OCI-LY3 (cell line): ENCODE results near the gene NDRG3.

Experiments
- H2AFZ ChIP-seq: fragments of 200-600, 300-600 bp; shearing (Covaris generic); 2 replicates; pipeline ENCODE4 v1.6.0; 2014; ENCODE audit warnings: antibody characterized with exemption, low read depth, low read length
- H3K27ac ChIP-seq: fragments of 200-600, 300-600 bp; sonication (generic); 2 replicates; pipeline ENCODE4 v1.5.1; 2014; ENCODE audit warnings: mild to moderate bottlenecking, low read length, moderate library complexity, mixed read lengths
- H3K27me3 ChIP-seq: fragments of 200-600, 300-600 bp; sonication (generic); 2 replicates; pipeline ENCODE4 v1.6.1; 2014; ENCODE audit warnings: low read depth, low read length, mixed read lengths
- H3K36me3 ChIP-seq: fragments of 200-600, 300-600 bp; sonication (generic); replicated peaks from 2 replicates; pipeline ENCODE3; 2014; ENCODE audit warnings: low read depth, low read length, mixed read lengths
- H3K4me1 ChIP-seq: fragments of 300-600, 200-600 bp; sonication (generic); 2 replicates; pipeline ENCODE4 v1.6.1; 2014; ENCODE audit warnings: low read length, mixed read lengths
- H3K4me2 ChIP-seq: fragments of 200-600, 300-600 bp; sonication (generic); 2 replicates; pipeline ENCODE4 v1.6.1; 2014; ENCODE audit warnings: low read length, mixed read lengths
- H3K4me3 ChIP-seq: fragments of 300-600, 200-600 bp; sonication (generic); 2 replicates; pipeline ENCODE4 v1.5.1; 2014; ENCODE audit warnings: antibody characterized with exemption, mild to moderate bottlenecking, low read length, moderate library complexity
- H3K79me2 ChIP-seq: fragments of 300-600, 200-600 bp; shearing (Covaris generic); 2 replicates; pipeline ENCODE4 v1.6.1; 2014; ENCODE audit warnings: mild to moderate bottlenecking, low read length, mixed read lengths
- H3K9ac ChIP-seq: fragments of 300-600, 200-600 bp; shearing (Covaris generic); 2 replicates; pipeline ENCODE4 v1.6.0; 2014; ENCODE audit warnings: mild to moderate bottlenecking, low read length, moderate library complexity
- H3K9me3 ChIP-seq: fragments of 200-600, 300-600 bp; shearing (Covaris generic); 2 replicates; pipeline ENCODE4 v1.6.1; 2014; ENCODE audit warnings: low read length, mixed read lengths; ENCODE audit not compliant: insufficient read depth
- H4K20me1 ChIP-seq: fragments of 200-600, 300-600 bp; sonication (generic); 2 replicates; pipeline ENCODE4 v1.6.1; 2016; ENCODE audit warnings: low read length, mixed read lengths; ENCODE audit not compliant: insufficient read depth
- EZH2phosphoT487 ChIP-seq: fragments of 200-600 bp; shearing (Covaris generic); IDR thresholded peaks from 2 replicates; pipeline ENCODE4 v1.6.1; 2018; ENCODE audit warnings: antibody characterized with exemption, mixed run types, low read depth
- TF ChIP-seq, protein P1 (sequence below): fragments of 200-600, 300-600 bp; sonication (generic); IDR thresholded peaks from 2 replicates; pipeline ENCODE4 v1.5.1; 2014; ENCODE audit warnings: antibody characterized with exemption, low read length, low read depth

The NDRG3 gene

DNA sequence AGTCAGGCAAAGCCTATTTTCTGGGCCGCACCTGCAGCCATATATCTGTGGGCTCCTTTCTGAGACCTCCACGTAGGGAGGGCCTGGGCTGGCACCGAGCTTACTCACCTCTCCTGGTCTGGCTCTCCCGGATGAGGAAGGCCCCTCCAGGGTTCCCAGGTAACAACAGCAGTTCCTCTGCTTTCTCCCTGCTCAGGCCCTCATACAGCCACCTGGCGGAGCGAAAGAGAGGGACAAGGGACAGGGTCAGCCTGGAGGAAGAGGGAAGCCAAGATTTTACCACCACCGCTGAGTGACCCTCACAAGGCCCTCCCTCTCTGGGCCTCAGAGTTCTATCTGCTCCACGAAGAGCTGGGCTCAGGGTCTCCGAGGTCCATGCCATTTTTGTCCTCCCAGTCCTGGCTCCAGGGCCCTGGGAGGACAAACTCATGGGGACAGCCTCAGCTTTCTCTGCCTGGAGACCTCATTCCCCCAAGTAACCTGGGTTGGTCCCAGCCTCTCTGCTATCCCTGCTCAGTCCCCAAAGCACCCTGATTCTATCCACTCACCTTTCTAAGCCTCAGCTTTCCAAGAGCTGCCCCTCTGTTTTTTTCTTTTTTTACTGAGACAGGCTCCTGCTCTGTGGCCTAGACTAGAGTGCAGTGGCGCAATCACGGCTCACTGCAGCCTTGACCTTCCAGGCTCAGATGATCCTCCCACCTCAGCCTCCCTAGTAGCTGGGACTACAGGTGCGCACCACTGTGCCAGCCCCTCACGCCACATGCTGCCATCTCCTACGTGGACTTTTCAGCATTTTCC lies 113.2 kb downstream of the NDRG3 start:
- TF ChIP-seq, protein P1, sequence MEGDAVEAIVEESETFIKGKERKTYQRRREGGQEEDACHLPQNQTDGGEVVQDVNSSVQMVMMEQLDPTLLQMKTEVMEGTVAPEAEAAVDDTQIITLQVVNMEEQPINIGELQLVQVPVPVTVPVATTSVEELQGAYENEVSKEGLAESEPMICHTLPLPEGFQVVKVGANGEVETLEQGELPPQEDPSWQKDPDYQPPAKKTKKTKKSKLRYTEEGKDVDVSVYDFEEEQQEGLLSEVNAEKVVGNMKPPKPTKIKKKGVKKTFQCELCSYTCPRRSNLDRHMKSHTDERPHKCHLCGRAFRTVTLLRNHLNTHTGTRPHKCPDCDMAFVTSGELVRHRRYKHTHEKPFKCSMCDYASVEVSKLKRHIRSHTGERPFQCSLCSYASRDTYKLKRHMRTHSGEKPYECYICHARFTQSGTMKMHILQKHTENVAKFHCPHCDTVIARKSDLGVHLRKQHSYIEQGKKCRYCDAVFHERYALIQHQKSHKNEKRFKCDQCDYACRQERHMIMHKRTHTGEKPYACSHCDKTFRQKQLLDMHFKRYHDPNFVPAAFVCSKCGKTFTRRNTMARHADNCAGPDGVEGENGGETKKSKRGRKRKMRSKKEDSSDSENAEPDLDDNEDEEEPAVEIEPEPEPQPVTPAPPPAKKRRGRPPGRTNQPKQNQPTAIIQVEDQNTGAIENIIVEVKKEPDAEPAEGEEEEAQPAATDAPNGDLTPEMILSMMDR, result no peak
- TF ChIP-seq EZH2phosphoT487, result no peak
- Histone ChIP-seq H3K27me3 (no peaks in the 10 kb centered on the region), H3K4me3 (no peak overlapping the region), H3K4me1 (no peaks in the 10 kb centered on the region), H3K9ac (no peak overlapping the region), H3K79me2 (no peaks in the 10 kb centered on the region), H4K20me1 (no peaks in the 10 kb centered on the region), H3K27ac (no peak overlapping the region), H2AFZ (no peak overlapping the region), H3K4me2 (no peak overlapping the region), H3K36me3 (no peaks in the 10 kb centered on the region), H3K9me3 (no peaks in the 10 kb centered on the region)

DNA sequence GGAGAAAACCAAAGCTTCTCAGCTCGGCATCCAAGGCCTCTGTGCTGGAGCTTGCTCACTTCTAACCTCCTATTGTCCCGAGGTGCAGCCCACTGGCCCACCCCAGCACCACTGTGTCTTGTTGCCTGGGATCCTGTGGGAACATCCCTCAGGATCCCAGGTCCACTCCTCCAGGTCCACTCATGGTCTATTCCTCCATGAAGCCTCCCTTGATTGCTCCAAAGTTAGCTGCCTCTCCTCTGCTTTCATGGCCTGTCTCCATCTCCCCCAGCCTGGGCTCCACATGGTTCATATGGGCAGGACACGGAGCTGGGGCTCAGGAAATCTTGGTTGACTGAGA lies 113.8 kb downstream of the NDRG3 start:
- Histone ChIP-seq H3K4me2 (no peak overlapping the region), H3K9ac (no peak overlapping the region), H3K27ac (no peak overlapping the region), H2AFZ (no peak overlapping the region), H3K27me3 (no peaks in the 10 kb centered on the region), H4K20me1 (no peaks in the 10 kb centered on the region), H3K9me3 (no peaks in the 10 kb centered on the region), H3K79me2 (no peaks in the 10 kb centered on the region), H3K4me1 (no peaks in the 10 kb centered on the region), H3K36me3 (no peaks in the 10 kb centered on the region), H3K4me3 (no peak overlapping the region)
- TF ChIP-seq, protein P1, result no peak
- TF ChIP-seq EZH2phosphoT487, result no peak

DNA sequence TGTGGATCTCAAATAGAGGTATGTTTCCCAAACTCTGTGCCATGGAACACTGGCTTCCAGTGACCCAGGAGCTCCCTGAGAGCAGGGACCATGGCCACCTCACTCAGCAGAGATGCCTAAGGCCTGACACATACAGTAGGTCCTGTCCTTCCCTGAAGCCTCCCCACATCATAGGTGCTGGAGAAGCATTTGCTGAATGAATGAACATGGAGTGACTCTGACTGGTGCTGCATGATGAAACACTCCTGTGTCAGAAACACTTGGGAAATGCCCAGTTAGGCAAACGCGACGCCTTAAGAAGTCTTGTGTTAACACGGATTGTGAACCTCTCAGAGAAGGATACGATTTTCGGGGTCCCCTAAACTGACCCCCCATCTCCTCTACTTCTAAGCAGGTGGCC lies 114.2 kb downstream of the NDRG3 start:
- TF ChIP-seq, protein P1, result no peak
- no peak for TF ChIP-seq EZH2phosphoT487
- Histone ChIP-seq H3K9me3 (no peaks in the 10 kb centered on the region), H2AFZ (no peak overlapping the region), H3K27me3 (no peaks in the 10 kb centered on the region), H3K4me3 (no peak overlapping the region), H3K27ac (no peak overlapping the region), H3K36me3 (no peaks in the 10 kb centered on the region), H3K9ac (no peak overlapping the region), H3K4me1 (no peaks in the 10 kb centered on the region), H3K79me2 (no peaks in the 10 kb centered on the region), H3K4me2 (no peak overlapping the region), H4K20me1 (no peaks in the 10 kb centered on the region)

DNA sequence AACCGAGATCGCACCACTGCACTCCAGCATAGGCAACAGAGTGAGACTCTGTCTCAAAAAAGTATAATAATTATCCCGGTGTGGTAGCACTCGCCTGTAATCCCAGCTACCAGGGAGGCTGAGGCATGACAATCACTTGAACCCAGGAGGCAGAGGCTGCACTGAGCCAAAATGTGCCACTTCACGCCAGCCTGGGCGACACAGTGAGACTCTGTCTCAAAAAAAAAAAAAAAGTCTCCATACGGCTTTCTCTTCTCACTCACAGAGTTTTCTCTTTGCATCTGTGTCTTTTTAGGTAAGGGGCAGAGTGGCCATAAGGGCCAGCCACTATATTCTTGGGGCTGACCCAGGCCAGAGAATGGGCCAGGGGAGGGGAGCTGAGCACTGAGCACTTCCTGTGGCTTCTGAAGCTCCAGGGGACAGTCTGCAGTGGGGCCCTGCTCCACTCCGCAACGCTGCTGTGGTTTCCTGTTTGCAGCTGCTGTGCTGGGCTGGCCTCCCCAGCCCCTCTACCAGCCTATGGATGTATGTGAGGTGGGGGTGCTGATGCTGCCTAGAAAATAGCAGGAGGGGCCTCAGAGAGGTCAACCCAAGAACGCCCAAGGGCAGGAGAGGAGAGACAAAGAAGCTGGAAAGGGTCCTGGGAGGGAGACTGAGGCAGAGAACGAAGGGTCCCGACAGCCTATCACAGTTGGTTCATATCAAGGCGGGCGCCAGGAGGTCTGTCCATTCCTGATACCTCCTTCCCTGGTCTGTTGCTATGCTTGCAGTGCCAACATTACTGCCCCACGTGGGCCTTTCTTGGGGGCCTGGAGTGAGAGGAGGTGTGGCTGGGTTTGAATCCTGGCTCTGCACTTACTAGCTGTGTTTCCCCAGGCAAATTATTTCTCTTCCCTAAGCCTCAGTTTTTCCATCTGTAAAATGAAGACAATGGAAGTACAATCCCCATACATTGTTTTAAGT lies 115.9 kb downstream of the NDRG3 start:
- no peaks in the 10 kb centered on the region for H3K4me1 ChIP-seq
- H2AFZ ChIP-seq, result no peak overlapping the region
- H3K36me3 ChIP-seq, result no peaks in the 10 kb centered on the region
- H3K4me2 ChIP-seq, result no peak overlapping the region
- H3K4me3 ChIP-seq, result no peak overlapping the region
- no peaks in the 10 kb centered on the region for H3K79me2 ChIP-seq
- H4K20me1 ChIP-seq, result no peaks in the 10 kb centered on the region
- H3K9me3 ChIP-seq, result no peaks in the 10 kb centered on the region
- no peaks in the 10 kb centered on the region for H3K27me3 ChIP-seq
- no peak for TF ChIP-seq EZH2phosphoT487
- TF ChIP-seq, protein P1, result no peak
- H3K27ac ChIP-seq, result no peak overlapping the region
- H3K9ac ChIP-seq, result no peak overlapping the region
